HG03108 (cell line): ENCODE data around the gene TUFT1.

Experiments used
- ATAC-seq: cut with Tn5 transposase; IDR thresholded peaks from one replicate; pipeline ENCODE4 v1.9.1; 2021; ENCODE audit warnings: moderate library complexity; ENCODE audit not compliant: unreplicated experiment

Gene TUFT1, protein sequence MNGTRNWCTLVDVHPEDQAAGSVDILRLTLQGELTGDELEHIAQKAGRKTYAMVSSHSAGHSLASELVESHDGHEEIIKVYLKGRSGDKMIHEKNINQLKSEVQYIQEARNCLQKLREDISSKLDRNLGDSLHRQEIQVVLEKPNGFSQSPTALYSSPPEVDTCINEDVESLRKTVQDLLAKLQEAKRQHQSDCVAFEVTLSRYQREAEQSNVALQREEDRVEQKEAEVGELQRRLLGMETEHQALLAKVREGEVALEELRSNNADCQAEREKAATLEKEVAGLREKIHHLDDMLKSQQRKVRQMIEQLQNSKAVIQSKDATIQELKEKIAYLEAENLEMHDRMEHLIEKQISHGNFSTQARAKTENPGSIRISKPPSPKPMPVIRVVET

GRCh38 chr1:151540021-151540981 lies at the start of gene TUFT1:
TSS of gene TUFT1 (plus strand) at chr1:151540309. CDS start at chr1:151540367, 58 bp downstream.
- peak; percentile 85 for ATAC-seq

GRCh38 chr1:151491641-151492040 lies 48.5 kb upstream of the TUFT1 start:
- ATAC-seq, result no peak

DNA sequence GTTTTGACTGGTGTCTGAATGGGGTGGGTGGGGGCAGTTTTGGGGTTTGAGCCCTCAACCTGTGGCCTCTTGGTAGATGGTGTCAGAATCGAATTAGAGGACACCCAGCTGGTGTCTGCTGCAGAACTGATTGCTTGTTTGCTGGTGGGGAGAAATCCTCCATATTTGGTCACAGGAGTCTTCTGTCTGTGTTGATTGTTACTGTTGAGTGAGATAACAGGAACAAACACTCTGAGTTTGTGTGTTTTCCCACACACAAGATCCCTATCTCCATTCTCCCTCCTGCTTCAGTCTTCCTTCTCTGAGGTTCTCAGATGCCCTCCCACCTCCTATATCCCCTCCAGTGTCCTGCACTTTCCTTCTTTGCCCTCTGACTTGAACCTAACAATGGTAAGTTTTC lies 48.0 kb upstream of the TUFT1 start:
- no peak for ATAC-seq

- no peak for ATAC-seq
Observed at GRCh38 chr1:151493042-151493441, 47.1 kb upstream of the TUFT1 start.

GRCh38 chr1:151494741-151495281 lies 45.3 kb upstream of the TUFT1 start:
- no peak for ATAC-seq

GRCh38 chr1:151495316-151495715 lies 44.8 kb upstream of the TUFT1 start:
- ATAC-seq, result no peak

DNA sequence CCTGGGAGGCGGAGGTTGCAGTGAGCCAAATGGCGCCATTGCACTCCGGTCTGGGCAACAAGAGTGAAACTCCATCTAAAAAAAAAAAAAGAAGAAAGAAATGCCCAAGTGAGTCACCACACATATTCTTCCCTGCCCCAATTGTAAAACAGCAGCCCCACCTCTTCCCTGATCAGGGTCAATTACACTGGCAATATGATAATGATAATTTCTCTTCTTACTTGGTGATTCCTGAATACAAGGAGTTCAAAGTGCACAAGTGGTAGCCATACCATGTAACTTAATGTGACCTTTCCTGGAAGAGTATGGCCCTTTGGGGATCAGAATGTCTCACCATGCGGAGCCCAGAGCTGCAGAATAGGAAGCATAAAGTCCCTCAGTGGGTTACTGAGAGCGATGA lies 40.7 kb upstream of the TUFT1 start:
- no peak for ATAC-seq

DNA sequence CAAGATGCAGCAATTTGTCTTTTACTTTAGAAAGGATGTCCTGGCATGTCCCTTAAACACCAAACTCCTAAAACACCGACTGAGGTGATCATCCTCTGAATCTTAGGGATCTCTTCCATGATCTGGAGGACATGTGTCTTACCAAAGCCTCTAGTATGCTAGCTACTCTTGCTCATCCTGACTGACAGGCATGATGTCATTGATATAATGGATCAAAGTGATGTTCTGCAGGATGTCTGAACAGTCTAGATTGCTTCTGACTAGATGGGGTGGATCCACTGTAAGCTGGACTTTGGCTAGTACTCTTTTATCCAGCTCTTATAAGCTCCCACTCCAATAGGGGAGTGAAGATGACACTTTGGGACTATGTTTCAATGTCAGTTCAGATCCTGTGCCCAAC lies 40.2 kb upstream of the TUFT1 start:
- no peak for ATAC-seq

DNA sequence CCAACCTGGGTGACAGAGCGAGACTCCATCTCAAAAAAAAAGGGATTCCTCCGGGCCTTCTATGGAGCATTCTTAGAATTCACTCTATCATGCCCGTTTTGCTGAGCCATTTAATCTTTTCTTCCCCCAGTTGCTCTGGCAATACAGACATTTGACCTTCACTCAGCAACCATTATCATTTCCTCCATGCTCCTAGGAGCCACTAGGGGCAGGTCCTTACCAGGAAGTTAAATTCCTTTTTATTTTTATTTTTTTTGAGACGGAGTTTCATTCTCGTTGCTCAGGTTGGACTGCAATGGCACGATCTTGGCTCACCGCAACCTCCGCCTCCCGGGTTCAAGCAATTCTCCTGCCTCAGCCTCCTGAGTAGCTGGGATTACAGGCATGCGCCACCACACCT lies 38.6 kb upstream of the TUFT1 start:
- ATAC-seq, result no peak

GRCh38 chr1:151502035-151502700 lies 37.9 kb upstream of the TUFT1 start:
- ATAC-seq, result no peak

GRCh38 chr1:151502859-151503780 lies 37.0 kb upstream of the TUFT1 start:
- ATAC-seq, result no peak

GRCh38 chr1:151504252-151504651 lies 35.9 kb upstream of the TUFT1 start:
- no peak for ATAC-seq

GRCh38 chr1:151504759-151505158 lies 35.4 kb upstream of the TUFT1 start:
- ATAC-seq, result no peak

DNA sequence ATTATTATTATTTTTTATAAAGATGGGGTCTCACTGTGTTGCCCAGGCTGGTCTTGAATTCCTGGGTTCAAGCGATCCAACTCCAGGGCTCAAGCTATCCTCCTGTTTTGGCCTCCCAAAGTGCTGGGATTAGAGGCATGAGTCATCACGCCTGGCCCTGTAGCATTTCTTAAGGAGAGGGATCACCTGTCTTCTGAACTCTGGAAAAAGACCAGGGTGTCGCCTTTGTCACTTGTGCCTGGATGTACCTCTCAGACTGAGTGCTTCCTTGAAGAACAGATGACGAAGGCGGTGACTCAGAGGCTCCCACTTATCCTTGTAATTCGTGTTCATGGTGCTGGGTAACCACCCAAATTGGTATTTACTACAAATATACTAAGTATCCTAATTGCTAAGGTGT lies 31.3 kb upstream of the TUFT1 start:
- no peak for ATAC-seq

DNA sequence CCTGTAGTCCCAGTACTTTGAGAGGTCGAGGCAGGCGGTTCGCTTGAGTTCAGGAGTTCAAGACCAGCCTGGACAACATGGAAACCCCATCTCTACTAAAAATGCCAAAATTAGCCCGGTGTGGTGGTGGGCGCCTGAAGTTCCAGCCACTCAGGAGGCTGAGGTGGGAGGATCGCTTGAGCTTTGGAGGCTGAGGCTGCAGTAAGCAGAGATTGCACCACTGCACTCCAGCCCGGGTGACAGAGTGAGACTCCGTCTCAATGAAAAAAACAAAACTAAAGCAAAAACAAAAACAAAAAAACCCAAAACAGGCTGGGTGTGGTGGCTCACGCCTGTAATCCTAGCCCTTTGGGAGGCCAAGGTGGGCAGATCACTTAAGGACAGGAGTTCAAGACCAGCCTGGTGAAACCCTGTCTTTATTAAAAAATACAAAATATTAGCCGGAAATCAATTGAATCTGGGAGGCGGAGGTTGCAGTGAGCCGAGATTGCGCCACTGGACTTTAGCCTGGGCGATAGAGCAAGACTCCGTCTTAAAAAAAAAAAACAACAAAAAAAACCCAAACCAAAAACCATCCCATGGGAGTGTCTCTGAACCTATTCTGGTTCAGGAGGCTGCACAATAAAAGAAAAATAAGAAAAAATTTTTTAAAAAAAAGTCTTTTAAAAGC lies 30.6 kb upstream of the TUFT1 start:
- no peak for ATAC-seq

DNA sequence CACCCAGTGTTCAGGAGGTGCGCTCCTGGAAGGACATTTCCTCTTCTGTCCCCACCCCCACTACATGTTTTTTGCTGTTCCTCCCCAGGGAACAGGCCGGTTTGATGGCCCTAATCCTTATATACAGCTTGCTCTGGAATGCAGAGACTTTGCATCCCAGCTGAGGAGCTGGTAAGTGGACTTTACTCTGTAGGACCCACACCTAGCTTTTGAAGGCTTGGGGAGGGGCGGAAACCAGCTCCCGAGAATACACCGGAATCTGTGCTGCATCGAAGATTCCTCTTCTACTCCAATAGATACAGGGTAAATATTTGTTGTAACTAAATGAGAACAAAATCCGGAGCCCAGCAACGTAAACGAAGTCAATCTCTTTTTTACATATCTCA lies 30.1 kb upstream of the TUFT1 start:
- no peak for ATAC-seq

DNA sequence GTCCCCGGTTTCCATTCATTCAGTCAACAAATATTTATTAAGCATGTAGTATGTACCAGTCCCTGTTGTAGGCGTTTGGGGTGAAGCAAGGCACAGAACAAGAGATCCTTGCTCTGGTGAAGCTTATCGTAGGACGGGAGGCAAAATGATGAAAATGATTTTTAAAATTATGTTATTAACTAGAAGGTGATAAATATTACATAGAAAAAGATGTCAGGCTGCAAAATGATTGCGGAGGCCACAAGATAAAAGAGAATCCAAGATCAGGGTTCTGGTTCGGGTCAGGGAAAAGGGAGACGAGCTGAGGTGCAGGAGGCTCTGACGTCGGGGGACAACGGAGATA lies 29.5 kb upstream of the TUFT1 start:
- ATAC-seq, result no peak

- ATAC-seq, result peak; percentile 73
Observed at GRCh38 chr1:151510957-151511635, 29.0 kb upstream of the TUFT1 start, which contains the start of gene CGN. TSS of gene CGN (plus strand) at chr1:151511387. CDS start at chr1:151518520, 7,133 bp downstream.

DNA sequence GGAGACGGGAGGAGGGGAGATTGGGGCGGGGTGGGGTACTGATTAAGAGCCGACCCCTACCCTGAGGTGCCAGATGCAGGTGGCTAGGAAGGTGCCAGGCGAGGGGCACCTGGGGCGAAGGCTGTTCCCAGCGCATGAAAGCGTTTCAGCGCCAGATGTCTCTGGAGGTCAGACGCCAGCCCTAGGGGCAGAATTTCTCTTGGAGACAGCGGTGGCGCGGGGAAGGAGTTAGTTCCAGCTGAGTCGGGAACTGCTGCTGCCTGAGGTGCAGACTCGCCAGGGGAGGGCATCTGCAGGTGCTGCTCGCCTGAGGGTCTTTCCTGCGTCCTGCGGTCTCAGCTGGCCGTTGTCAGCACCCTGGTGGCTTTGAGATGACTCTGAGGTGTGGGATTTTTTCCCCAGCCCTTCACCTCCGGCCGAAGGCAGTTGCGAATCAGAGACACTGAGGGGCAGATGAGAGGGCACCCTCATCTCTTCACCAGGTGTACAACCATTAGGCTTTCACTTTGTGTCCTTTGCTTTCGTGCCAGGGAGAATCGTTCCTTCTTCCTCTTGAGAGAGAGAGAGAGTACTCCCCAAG lies 28.4 kb upstream of the TUFT1 start:
- ATAC-seq, result peak; percentile 5
